ENCODE data around the gene MDFI. TPM values are rescaled to one million over a fixed set of nuclear protein-coding genes. Genes with fewer than 3 reads are reported as not detected.

Gene MDFI
- total RNA-seq (ENCODE audit: low replicate concordance) = 53.9 and 94.5 TPM in 2 replicates
- long read RNA-seq = 0 reads

- peaks cover 10% of the 10 kb centered on the region for H3K36me3 Mint-ChIP-seq
- H3K27me3 Mint-ChIP-seq = peaks cover 48% of the 10 kb centered on the region
- no peaks in the 10 kb centered on the region for H3K9me3 Mint-ChIP-seq
- H3K4me1 Mint-ChIP-seq (ENCODE audit: unreplicated experiment) = peaks cover 55% of the 10 kb centered on the region
- TF ChIP-seq CTCF (conservative IDR thresholded peaks at IDR 0.05) = no peak
- peak within 1 kb of the TSS; percentile 91 for H3K27ac Mint-ChIP-seq
- DNase-seq (ENCODE audit: extremely low spot score, unreplicated experiment) = no peak
- H3K4me3 Mint-ChIP-seq = peak within 1 kb of the TSS; percentile 92
These were observed at the start of gene MDFI for GRCh38 chr6:41638002-41638934. Gene MDFI, plus strand, starts transcription at chr6:41638468. Its CDS starts 282 bp downstream, at chr6:41638750.

- no peak for DNase-seq (ENCODE audit: extremely low spot score, unreplicated experiment)
- Mint-ChIP-seq H3K4me1 (ENCODE audit: unreplicated experiment) (peaks cover 50% of the 10 kb centered on the region), H3K36me3 (peaks cover 15% of the 10 kb centered on the region), H3K27ac (no peak overlapping the region), H3K4me3 (no peak overlapping the region), H3K27me3 (no peaks in the 10 kb centered on the region), H3K9me3 (no peaks in the 10 kb centered on the region)
- TF ChIP-seq CTCF (conservative IDR thresholded peaks at IDR 0.05) = no peak
These were observed 49.0 kb upstream of the MDFI start for GRCh38 chr6:41589223-41589622.

- Mint-ChIP-seq H3K27me3 (no peaks in the 10 kb centered on the region), H3K27ac (peak overlapping the region; percentile 29), H3K4me3 (no peak overlapping the region), H3K9me3 (no peaks in the 10 kb centered on the region), H3K36me3 (peaks cover 15% of the 10 kb centered on the region), H3K4me1 (ENCODE audit: unreplicated experiment) (peaks cover 50% of the 10 kb centered on the region)
- no peak for TF ChIP-seq CTCF (conservative IDR thresholded peaks at IDR 0.05)
- no peak for DNase-seq (ENCODE audit: extremely low spot score, unreplicated experiment)
These were observed 48.3 kb upstream of the MDFI start for GRCh38 chr6:41589636-41590622.

- Mint-ChIP-seq H3K4me3 (no peak overlapping the region), H3K9me3 (no peaks in the 10 kb centered on the region), H3K27me3 (no peaks in the 10 kb centered on the region), H3K27ac (no peak overlapping the region), H3K4me1 (ENCODE audit: unreplicated experiment) (peaks cover 43% of the 10 kb centered on the region), H3K36me3 (peaks cover 10% of the 10 kb centered on the region)
- TF ChIP-seq CTCF (conservative IDR thresholded peaks at IDR 0.05) = no peak
- DNase-seq (ENCODE audit: extremely low spot score, unreplicated experiment) = no peak
These were observed 47.1 kb upstream of the MDFI start for GRCh38 chr6:41591122-41591521.

GRCh38 chr6:41591859-41592502, 46.3 kb upstream of the MDFI start:
- Mint-ChIP-seq H3K27me3 (no peaks in the 10 kb centered on the region), H3K4me1 (ENCODE audit: unreplicated experiment) (peaks cover 44% of the 10 kb centered on the region), H3K27ac (peak overlapping the region; percentile 55), H3K4me3 (peak overlapping the region; percentile 41), H3K36me3 (peaks cover 10% of the 10 kb centered on the region), H3K9me3 (no peaks in the 10 kb centered on the region)
- DNase-seq (ENCODE audit: extremely low spot score, unreplicated experiment) = peak; percentile 86
- peak; percentile 96 for TF ChIP-seq CTCF (conservative IDR thresholded peaks at IDR 0.05)
